Measurements from ENCODE around the gene NSG1.

NSG1 gene

GRCh38 chr4:4415107-4415805, 28.4 kb downstream of the NSG1 start:
- TF ChIP-seq TAF1 (IDR thresholded peaks at IDR 0.05; ENCODE audit: borderline replicate concordance, insufficient read depth, low read length) (no peak), SIN3A (IDR thresholded peaks at IDR 0.05; ENCODE audit: borderline replicate concordance, insufficient read depth, low read length) (no peak), POLR2AphosphoS5 (IDR thresholded peaks at IDR 0.05; ENCODE audit: low read depth, low read length) (no peak), FOXP2 (optimal IDR thresholded peaks at IDR 0.05; ENCODE audit: borderline replicate concordance, extremely low read depth, extremely low read length, insufficient read depth) (no peak), REST (IDR thresholded peaks at IDR 0.05; ENCODE audit: insufficient read depth in 1 of 2, low read depth in 2 of 2, low read length in 2 of 2) (no peak)

GRCh38 chr4:4415806-4416805, 29.2 kb downstream of the NSG1 start:
- TF ChIP-seq REST (IDR thresholded peaks at IDR 0.05; ENCODE audit: insufficient read depth in 1 of 2, low read depth in 2 of 2, low read length in 2 of 2) (no peak), SIN3A (IDR thresholded peaks at IDR 0.05; ENCODE audit: borderline replicate concordance, insufficient read depth, low read length) (no peak), POLR2AphosphoS5 (IDR thresholded peaks at IDR 0.05; ENCODE audit: low read depth, low read length) (no peak)

GRCh38 chr4:4416981-4417380, 30.1 kb downstream of the NSG1 start:
- TF ChIP-seq SIN3A (IDR thresholded peaks at IDR 0.05; ENCODE audit: borderline replicate concordance, insufficient read depth, low read length) (no peak), TAF1 (IDR thresholded peaks at IDR 0.05; ENCODE audit: borderline replicate concordance, insufficient read depth, low read length) (no peak), POLR2AphosphoS5 (IDR thresholded peaks at IDR 0.05; ENCODE audit: low read depth, low read length) (no peak)

GRCh38 chr4:4417886-4418285, 31.0 kb downstream of the NSG1 start:
- TF ChIP-seq REST (IDR thresholded peaks at IDR 0.05; ENCODE audit: insufficient read depth in 1 of 2, low read depth in 2 of 2, low read length in 2 of 2) (no peak), TAF1 (IDR thresholded peaks at IDR 0.05; ENCODE audit: borderline replicate concordance, insufficient read depth, low read length) (no peak), SIN3A (IDR thresholded peaks at IDR 0.05; ENCODE audit: borderline replicate concordance, insufficient read depth, low read length) (no peak), FOXP2 (optimal IDR thresholded peaks at IDR 0.05; ENCODE audit: borderline replicate concordance, extremely low read depth, extremely low read length, insufficient read depth) (no peak), POLR2AphosphoS5 (IDR thresholded peaks at IDR 0.05; ENCODE audit: low read depth, low read length) (no peak)

GRCh38 chr4:4418676-4419390, 31.9 kb downstream of the NSG1 start:
- TF ChIP-seq FOXP2 (optimal IDR thresholded peaks at IDR 0.05; ENCODE audit: borderline replicate concordance, extremely low read depth, extremely low read length, insufficient read depth) (no peak), TAF1 (IDR thresholded peaks at IDR 0.05; ENCODE audit: borderline replicate concordance, insufficient read depth, low read length) (no peak), POLR2AphosphoS5 (IDR thresholded peaks at IDR 0.05; ENCODE audit: low read depth, low read length) (no peak), SIN3A (IDR thresholded peaks at IDR 0.05; ENCODE audit: borderline replicate concordance, insufficient read depth, low read length) (no peak), REST (IDR thresholded peaks at IDR 0.05; ENCODE audit: insufficient read depth in 1 of 2, low read depth in 2 of 2, low read length in 2 of 2) (no peak)
